Naive thymus-derived CD4-positive, alpha-beta T cell (primary cell): ENCODE results near the gene SNX25. TPM values are rescaled to one million over a fixed set of nuclear protein-coding genes. Genes with fewer than 3 reads are reported as not detected.

ENCODE experiments used
- ATAC-seq: fragments of 150-1000 bp; cut with Tn5 transposase; 2 replicates; pipeline ENCODE4 v1.10.0; 2021; ENCODE audit warnings: mild to moderate bottlenecking, moderate library complexity
- CTCF ChIA-PET: fragments of 350-600 bp; sonication (Branson Sonifier 250); formaldehyde crosslinking; loops from one replicate; lab custom pipeline; 2021; ENCODE audit warnings: antibody characterized with exemption; lab: Charles Lee
- POLR2A ChIA-PET: fragments of 350-600 bp; sonication (Branson Sonifier 250); formaldehyde crosslinking; loops from one replicate; lab custom pipeline; 2021; ENCODE audit warnings: antibody characterized with exemption, inconsistent platforms; lab: Charles Lee
- DNase-seq, 9 donors: peaks; one replicate each; pipeline versions ENCODE4 v3.0.0 to v3.0.0-alpha.2; 2020 to 2022; ENCODE audit warnings: mixed read lengths in 1 of 9
- H3K27ac ChIP-seq: one replicate; pipeline ENCODE4 v1.7.0; 2013; ENCODE audit warnings: mild to moderate bottlenecking, low read depth, low read length, moderate library complexity
- H3K27me3 ChIP-seq, 2 donors: one replicate each; pipeline ENCODE4 v1.7.0; 2013; ENCODE audit warnings: low read length in 2 of 2, mild to moderate bottlenecking in 2 of 2, moderate library complexity in 2 of 2; ENCODE audit not compliant: control insufficient read depth in 2 of 2, insufficient read depth in 2 of 2
- H3K36me3 ChIP-seq, 3 experiments: 1 replicate in 2 of 3; 2 replicates in 1 of 3; pipeline ENCODE4 v1.7.0; 2013; ENCODE audit warnings: low read length in 3 of 3, mild to moderate bottlenecking in 3 of 3, moderate library complexity in 1 of 3; ENCODE audit not compliant: insufficient read depth in 3 of 3, control insufficient read depth in 2 of 3
- H3K4me1 ChIP-seq, 2 donors: one replicate each; pipeline ENCODE4 v1.7.0; 2013; ENCODE audit warnings: low read length in 2 of 2, mild to moderate bottlenecking in 2 of 2, moderate library complexity in 1 of 2; ENCODE audit not compliant: control insufficient read depth in 2 of 2, insufficient read depth in 2 of 2
- H3K4me3 ChIP-seq: 2 replicates; pipeline ENCODE4 v1.7.0; 2013; ENCODE audit warnings: mild to moderate bottlenecking, low read length
- H3K9me3 ChIP-seq, 3 experiments: 1 replicate in 2 of 3; 2 replicates in 1 of 3; pipeline ENCODE4 v1.7.0; 2013; ENCODE audit warnings: low read length in 3 of 3; ENCODE audit not compliant: control insufficient read depth in 2 of 3
- H3K27ac Mint-ChIP-seq, 9 donors: one replicate each; pipeline ENCODE4 v1.8.0; 2020 to 2022; ENCODE audit warnings: mixed read lengths in 9 of 9, mild to moderate bottlenecking in 8 of 9, moderate library complexity in 5 of 9, inconsistent platforms in 2 of 9
- H3K27me3 Mint-ChIP-seq, 5 donors: one replicate each; pipeline ENCODE4 v1.8.0; 2021 to 2022; ENCODE audit warnings: mixed read lengths in 5 of 5, mild to moderate bottlenecking in 1 of 5
- H3K36me3 Mint-ChIP-seq, 5 donors: one replicate each; pipeline ENCODE4 v1.8.0; 2020 to 2022; ENCODE audit warnings: mixed read lengths in 5 of 5, mild to moderate bottlenecking in 3 of 5, inconsistent platforms in 1 of 5
- H3K4me1 Mint-ChIP-seq, 7 donors: one replicate each; pipeline ENCODE4 v1.8.0; 2020 to 2022; ENCODE audit warnings: mixed read lengths in 7 of 7, mild to moderate bottlenecking in 3 of 7, inconsistent platforms in 1 of 7
- H3K4me3 Mint-ChIP-seq, 10 donors: one replicate each; pipeline ENCODE4 v1.8.0; 2020 to 2022; ENCODE audit warnings: mild to moderate bottlenecking in 10 of 10, mixed read lengths in 10 of 10, moderate library complexity in 6 of 10, inconsistent platforms in 2 of 10
- H3K9me3 Mint-ChIP-seq, 11 donors: one replicate each; pipeline ENCODE4 v1.8.0; 2020 to 2022; ENCODE audit warnings: mixed read lengths in 11 of 11, mild to moderate bottlenecking in 4 of 11, inconsistent platforms in 1 of 11, moderate library complexity in 1 of 11
- intact Hi-C, 2 donors: fragments of 100-400 bp; cut with micrococcal nuclease; formaldehyde crosslinking; loops; one replicate each; pipeline ENCODE4 v1.15.1; 2023
- polyA plus RNA-seq, 2 donors: library from polyadenylated mRNA; unstranded; fragments of 300-500 nt; fragmentation: Illumina TruSeq; gene quantifications; one replicate each; pipeline ENCODE4 v1.2.3, GENCODE V29; 2021
- total RNA-seq, 6 experiments: library from RNA in 5 of 6; stranded (reverse) in 5 of 6; gene quantifications; 1 replicate in 5 of 6; 2 replicates in 1 of 6; pipeline ENCODE4 v1.2.3 and lab custom pipeline; 2021 to 2026

SNX25 gene
- total and polyA plus RNA-seq, 7 experiments from 2014 or later = 3.9 to 18.9 (median 9.8) TPM

GRCh38 chr4:185396724-185397385 lies 187.5 kb downstream of the SNX25 start, which contains the start of gene ANKRD37:
Gene ANKRD37 (plus strand): TSS chr4:185396841. CDS start chr4:185396924, 83 bp downstream.
- no peaks in the 10 kb centered on the region for H3K27me3 Mint-ChIP-seq
- Histone ChIP-seq H3K27me3 (no peaks in the 10 kb centered on the region), H3K27ac (peak within 1 kb of the TSS; percentile 97), H3K36me3 (peaks cover 0 to 16% (median 0%) of the 10 kb centered on the region in 3 experiments), H3K4me3 (peak within 1 kb of the TSS; percentile 69), H3K9me3 (no peaks in the 10 kb centered on the region), H3K4me1 (peaks cover 12 to 15% of the 10 kb centered on the region in 2 donors)
- intact Hi-C loops = loop anchor here (1.0 to 10.0 kb wide), 18 partner anchors 28 to 1955 kb away; partner anchors contain the start of genes ACSL1 (in 2 of the 2), CCDC110 (in 2 of the 2), CDKN2AIP (in 2 of the 2) and IRF2 (in 2 of the 2)
- ATAC-seq = no peak
- peak in 1 of 9 donors; percentile 2 for DNase-seq
- POLR2A ChIA-PET = interaction anchor here (0.6 to 3.4 kb wide), 12 partner anchors 9 to 1950 kb away, joined by 3 to 49 read pairs (median 6); partner anchors contain the start of genes CYP4V2, SNX25 and UFSP2
- CTCF ChIA-PET = interaction anchor here (0.9 to 1.0 kb wide), 2 partner anchors 28 to 201 kb away, joined by 3 to 4 read pairs; no protein-coding TSS in a partner anchor
- peaks cover 14 to 59% (median 27%) of the 10 kb centered on the region in 7 donors for H3K4me1 Mint-ChIP-seq
- H3K27ac Mint-ChIP-seq = peak within 1 kb of the TSS; percentile 90 to 100 (median 99)
- peaks cover 0 to 12% (median 0%) of the 10 kb centered on the region in 5 donors for H3K36me3 Mint-ChIP-seq
- H3K9me3 Mint-ChIP-seq = no peaks in the 10 kb centered on the region
- peak within 1 kb of the TSS; percentile 82 to 100 (median 97) for H3K4me3 Mint-ChIP-seq

DNA sequence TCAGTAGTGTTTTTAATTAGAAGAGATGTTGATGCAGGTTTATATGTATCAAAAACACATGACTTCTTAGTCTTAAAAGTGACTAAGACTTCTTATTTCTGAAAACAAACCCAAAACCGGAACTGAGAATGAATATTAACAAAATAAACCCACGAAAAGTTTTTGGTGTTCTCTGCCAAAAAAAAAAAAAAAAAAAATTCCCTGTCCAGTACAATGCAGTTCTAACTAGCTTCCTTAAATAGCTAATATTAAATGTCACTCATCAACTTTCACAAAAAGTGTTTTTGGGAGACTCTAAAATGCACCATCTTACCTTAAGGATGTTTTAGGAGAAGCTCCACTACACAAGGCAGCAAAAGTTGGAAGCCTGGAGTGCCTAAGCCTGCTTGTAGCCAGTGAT lies 189.2 kb downstream of the SNX25 start:
- Mint-ChIP-seq H3K4me3 (peak overlapping the region in 1 of 10 donors; percentile 66), H3K4me1 (peaks cover 13 to 56% (median 25%) of the 10 kb centered on the region in 7 donors), H3K9me3 (no peaks in the 10 kb centered on the region), H3K27ac (peak overlapping the region in 1 of 9 donors; percentile 9), H3K36me3 (peaks cover 0 to 16% (median 0%) of the 10 kb centered on the region in 5 donors), H3K27me3 (no peaks in the 10 kb centered on the region)
- H3K27ac ChIP-seq = no peak overlapping the region
- no peaks in the 10 kb centered on the region for H3K9me3 ChIP-seq
- DNase-seq (no peak), ATAC-seq (no peak)
- POLR2A ChIA-PET = interaction anchor here (0.7 to 0.8 kb wide), 2 partner anchors 30 to 438 kb away, joined by 3 read pairs; no protein-coding TSS in a partner anchor
- H3K4me3 ChIP-seq = no peak overlapping the region
- peaks cover 12 to 15% of the 10 kb centered on the region in 2 donors for H3K4me1 ChIP-seq
- intact Hi-C loops = loop anchor here (5.0 to 10.0 kb wide), 9 partner anchors 574 to 1956 kb away; partner anchors contain the start of genes CDKN2AIP (in 2 of the 2), IRF2 (in 2 of the 2), ACSL1 (in 1 of the 2) and CENPU (in 1 of the 2)
- CTCF ChIA-PET = no interaction called here
- peaks cover 0 to 24% (median 0%) of the 10 kb centered on the region in 3 experiments for H3K36me3 ChIP-seq
- no peaks in the 10 kb centered on the region for H3K27me3 ChIP-seq

DNA sequence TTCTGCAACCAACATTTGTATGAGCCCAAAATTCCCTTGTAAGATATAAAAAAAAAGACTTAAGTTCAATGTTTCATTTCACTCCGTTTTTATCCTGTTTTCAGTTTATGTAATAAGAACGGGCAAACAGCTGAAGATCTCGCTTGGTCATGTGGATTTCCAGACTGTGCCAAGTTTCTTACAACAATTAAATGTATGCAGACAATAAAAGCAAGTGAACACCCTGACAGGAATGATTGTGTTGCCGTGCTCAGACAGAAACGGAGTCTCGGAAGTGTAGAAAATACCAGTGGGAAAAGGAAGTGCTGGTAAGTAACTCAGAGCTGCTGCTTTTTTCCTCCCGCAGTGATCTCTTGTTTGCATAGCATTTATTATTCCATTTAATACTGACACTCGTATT lies 190.1 kb downstream of the SNX25 start:
- DNase-seq (no peak), ATAC-seq (no peak)
- Histone ChIP-seq H3K36me3 (peaks cover 0 to 24% (median 0%) of the 10 kb centered on the region in 3 experiments), H3K4me1 (peaks cover 9 to 11% of the 10 kb centered on the region in 2 donors), H3K27ac (no peak overlapping the region), H3K27me3 (no peaks in the 10 kb centered on the region), H3K4me3 (no peak overlapping the region), H3K9me3 (no peaks in the 10 kb centered on the region)
- POLR2A ChIA-PET = no interaction called here
- H3K36me3 Mint-ChIP-seq = peaks cover 0 to 17% (median 4%) of the 10 kb centered on the region in 5 donors
- peaks cover 9 to 51% (median 18%) of the 10 kb centered on the region in 7 donors for H3K4me1 Mint-ChIP-seq
- no peaks in the 10 kb centered on the region for H3K9me3 Mint-ChIP-seq
- peak overlapping the region in 1 of 10 donors; percentile 66 for H3K4me3 Mint-ChIP-seq
- H3K27ac Mint-ChIP-seq = no peak overlapping the region
- no peaks in the 10 kb centered on the region for H3K27me3 Mint-ChIP-seq
- CTCF ChIA-PET = no interaction called here
- intact Hi-C loops = loop anchor here (5.0 to 10.0 kb wide), 9 partner anchors 575 to 1957 kb away; partner anchors contain the start of genes CDKN2AIP (in 2 of the 2), IRF2 (in 2 of the 2), ACSL1 (in 1 of the 2) and CENPU (in 1 of the 2)

GRCh38 chr4:185404031-185404430 lies 194.6 kb downstream of the SNX25 start:
- Mint-ChIP-seq H3K36me3 (peaks cover 0 to 31% (median 14%) of the 10 kb centered on the region in 5 donors), H3K9me3 (no peaks in the 10 kb centered on the region), H3K27me3 (no peaks in the 10 kb centered on the region), H3K4me1 (peaks cover 0 to 23% (median 0%) of the 10 kb centered on the region in 7 donors), H3K4me3 (no peak overlapping the region), H3K27ac (peak overlapping the region in 1 of 9 donors; percentile 69)
- CTCF ChIA-PET = no interaction called here
- ATAC-seq (no peak), DNase-seq (no peak)
- Histone ChIP-seq H3K4me1 (no peaks in the 10 kb centered on the region), H3K9me3 (no peaks in the 10 kb centered on the region), H3K27ac (no peak overlapping the region), H3K27me3 (no peaks in the 10 kb centered on the region), H3K36me3 (peaks cover 0 to 33% (median 0%) of the 10 kb centered on the region in 3 experiments), H3K4me3 (no peak overlapping the region)
- POLR2A ChIA-PET = no interaction called here
- intact Hi-C loops = no loop called here

GRCh38 chr4:185405296-185405999 lies 196.1 kb downstream of the SNX25 start:
- POLR2A ChIA-PET = interaction anchor here (1.1 to 1.6 kb wide), 2 partner anchors 9 to 19 kb away, joined by 3 to 7 read pairs; partner anchors contain the start of genes ANKRD37 and LRP2BP

DNA sequence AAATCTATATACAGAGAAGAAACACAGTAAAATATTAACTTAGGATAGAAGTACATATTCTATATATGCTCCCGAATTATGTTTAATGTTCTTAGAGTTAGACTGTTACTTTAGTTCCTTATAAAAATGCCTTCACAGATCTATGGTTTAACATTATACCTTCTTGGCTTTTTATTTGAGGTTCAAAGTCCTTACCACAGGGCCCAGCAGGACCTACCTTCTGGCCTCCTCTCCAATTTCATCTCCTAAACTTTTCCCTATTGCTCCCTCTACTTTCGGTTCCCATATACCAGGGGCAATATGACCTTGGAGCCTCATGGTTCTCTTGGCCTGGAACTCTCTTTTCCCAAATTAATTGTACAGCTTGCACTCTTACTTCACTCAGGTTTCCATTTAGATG lies 199.0 kb downstream of the SNX25 start:
- Mint-ChIP-seq H3K36me3 (peaks cover 4 to 31% (median 22%) of the 10 kb centered on the region in 5 donors), H3K27me3 (no peaks in the 10 kb centered on the region), H3K4me3 (no peak overlapping the region), H3K9me3 (peaks cover 0 to 3% (median 0%) of the 10 kb centered on the region in 11 donors), H3K4me1 (peaks cover 0 to 4% (median 0%) of the 10 kb centered on the region in 7 donors), H3K27ac (no peak overlapping the region)
- no peak overlapping the region for H3K27ac ChIP-seq
- H3K9me3 ChIP-seq = no peaks in the 10 kb centered on the region
- CTCF ChIA-PET = no interaction called here
- no peak for ATAC-seq
- H3K27me3 ChIP-seq = no peaks in the 10 kb centered on the region
- no peak for DNase-seq
- no peaks in the 10 kb centered on the region for H3K4me1 ChIP-seq
- H3K36me3 ChIP-seq = peaks cover 0 to 20% (median 0%) of the 10 kb centered on the region in 3 experiments
- no peak overlapping the region for H3K4me3 ChIP-seq
- POLR2A ChIA-PET = no interaction called here
- intact Hi-C loops = no loop called here

More at GRCh38 chr4:185405296-185405999, 196.1 kb downstream of the SNX25 start:
- intact Hi-C loops = no loop called here
- H3K36me3 ChIP-seq = peaks cover 0 to 33% (median 0%) of the 10 kb centered on the region in 3 experiments
- no peak overlapping the region for H3K4me3 ChIP-seq
- CTCF ChIA-PET = interaction anchor here (0.6 kb wide), 1 partner anchor 659 kb away, joined by 5 read pairs; no protein-coding TSS in a partner anchor
- Mint-ChIP-seq H3K36me3 (peaks cover 4 to 33% (median 21%) of the 10 kb centered on the region in 5 donors), H3K27me3 (no peaks in the 10 kb centered on the region), H3K4me3 (no peak overlapping the region), H3K4me1 (peaks cover 0 to 13% (median 0%) of the 10 kb centered on the region in 7 donors), H3K9me3 (peaks cover 0 to 3% (median 0%) of the 10 kb centered on the region in 11 donors), H3K27ac (no peak overlapping the region)
- no peaks in the 10 kb centered on the region for H3K4me1 ChIP-seq
- H3K27me3 ChIP-seq = no peaks in the 10 kb centered on the region
- DNase-seq = no peak
- ATAC-seq = peak; percentile 31
- no peaks in the 10 kb centered on the region for H3K9me3 ChIP-seq
- no peak overlapping the region for H3K27ac ChIP-seq
